Measurements from ENCODE around the gene GOLGA3. TPM values are rescaled to one million over a fixed set of nuclear protein-coding genes. Genes with fewer than 3 reads are reported as not detected.

GOLGA3 gene
- total and polyA plus RNA-seq, 10 of the 15 experiments (the other 5 are each of a cell fraction or from before 2014, with no cell fraction given) = 2.0 to 42.7 (median 15.2) TPM

GRCh38 chr12:132848521-132848920 lies 19.9 kb upstream of the GOLGA3 start:
- ChIA-PET SMC1A (ENCODE audit: uncharacterized antibody, unreplicated experiment) (no interaction called here), CTCF (interaction anchor here (0.6 kb wide), 1 partner anchor 249 kb away, joined by 3 read pairs; no protein-coding TSS in a partner anchor), POLR2A (no interaction called here), RAD21 (ENCODE audit: unreplicated experiment) (no interaction called here)
- no peak for ATAC-seq
- no peaks in the 10 kb centered on the region for H4K20me1 ChIP-seq (ENCODE audit: control insufficient read depth, insufficient read depth)
- no peak overlapping the region for H3K9ac ChIP-seq (ENCODE audit: control insufficient read depth, insufficient read depth, low read length)
- intact Hi-C loops (cut with micrococcal nuclease; ENCODE audit: unreplicated experiment) = no loop called here
- TF ChIP-seq ATF7 (IDR thresholded peaks at IDR 0.05; ENCODE audit: low read depth) = no peak
- TF ChIP-seq ZBED1 (IDR thresholded peaks at IDR 0.05; ENCODE audit: borderline replicate concordance) = no peak
- TF ChIP-seq KDM1A (IDR thresholded peaks at IDR 0.05; ENCODE audit: borderline replicate concordance) = no peak
- TF ChIP-seq ZZZ3 (IDR thresholded peaks at IDR 0.05; ENCODE audit: control insufficient read depth, insufficient read length, low read depth) = no peak
- no peak for TF ChIP-seq STAT3 (IDR thresholded peaks at IDR 0.05; ENCODE audit: low read depth, low read length)
- TF ChIP-seq PBX3 (IDR thresholded peaks at IDR 0.05; ENCODE audit: insufficient replicate concordance, low read depth, low read length) = no peak
- no peak for TF ChIP-seq STAT1 (conservative IDR thresholded peaks at IDR 0.05)
- TF ChIP-seq CEBPZ (IDR thresholded peaks at IDR 0.05; ENCODE audit: low read depth, low read length) = no peak
- no peak for TF ChIP-seq SMC3 (IDR thresholded peaks at IDR 0.05; ENCODE audit: borderline replicate concordance, low read length)
- H3K27me3 ChIP-seq (replicated peaks in 1 of 2; ENCODE audit: control insufficient read depth in 2 of 2, insufficient read depth in 2 of 2, low read length in 1 of 2) = no peaks in the 10 kb centered on the region
- no peak for FAIRE-seq
- WGBS (ENCODE audit: insufficient coverage, insufficient replicate concordance, low lambda C conversion rate, missing lambda C conversion rate) = 98% methylated on average over 13 of the region's 13 CpGs
- no TSS peak for BruUV-seq (replicated peaks)
- H2AFZ ChIP-seq (ENCODE audit: control insufficient read depth, low read depth, low read length) = no peak overlapping the region
- no peak overlapping the region for H3K4me3 ChIP-seq
- no peaks in the 10 kb centered on the region for H3K4me1 ChIP-seq (ENCODE audit: control insufficient read depth, insufficient read depth, low read length)
- no peak for DNase-seq (ENCODE audit: low read depth, low spot score)
- no peak overlapping the region for H3K27ac ChIP-seq (ENCODE audit: control insufficient read depth, insufficient read depth)
- H3K79me2 ChIP-seq (ENCODE audit: control insufficient read depth, insufficient read depth, low read length) = no peaks in the 10 kb centered on the region
- in situ Hi-C loops (cut with MboI) = no loop called here
- no peak overlapping the region for H3K4me2 ChIP-seq (ENCODE audit: control insufficient read depth, insufficient read depth)
- peaks cover 14 to 22% of the 10 kb centered on the region in 2 experiments for H3K36me3 ChIP-seq (ENCODE audit: control insufficient read depth in 2 of 2, insufficient read depth in 2 of 2, low read length in 1 of 2)
- H3K9me3 ChIP-seq (replicated peaks; ENCODE audit: control insufficient read depth, insufficient read depth, low read length) = no peaks in the 10 kb centered on the region

All from GM12878 (cell line).